CD14-positive monocyte (primary cell): ENCODE data around the gene LST1. TPM values are rescaled to one million over a fixed set of nuclear protein-coding genes. Genes with fewer than 3 reads are reported as not detected.

ENCODE experiments used
- DNase-seq, 3 donors: peaks; one replicate each; pipeline ENCODE4 v3.0.0-alpha.2; 2011 to 2022
- H2AFZ ChIP-seq: 2 replicates; pipeline ENCODE4 v1.6.0; 2012; ENCODE audit warnings: mild to moderate bottlenecking, low read depth, low read length, inconsistent platforms; ENCODE audit not compliant: insufficient read depth, poor library complexity, severe bottlenecking
- H3K27ac ChIP-seq, 2 donors: 1 replicate in 1 of 2; 2 replicates in 1 of 2; pipeline ENCODE4 v1.5.1; 2012 to 2013; ENCODE audit warnings: low read length in 2 of 2, control low read depth in 1 of 2, inconsistent platforms in 1 of 2, low read depth in 1 of 2, mild to moderate bottlenecking in 1 of 2
- H3K27me3 ChIP-seq, 2 donors: one replicate each; pipeline versions ENCODE4 v1.6.0 to v1.6.1; 2011 to 2013; ENCODE audit warnings: low read length in 2 of 2; ENCODE audit not compliant: control insufficient read depth in 2 of 2, insufficient read depth in 2 of 2
- H3K36me3 ChIP-seq, 2 donors: replicated peaks in 1 of 2; 1 replicate in 1 of 2; 2 replicates in 1 of 2; pipeline versions ENCODE4 v1.5.1 to v1.6.1; 2012 to 2013; ENCODE audit warnings: low read length in 2 of 2, control low read depth in 1 of 2, inconsistent platforms in 1 of 2, mild to moderate bottlenecking in 1 of 2; ENCODE audit not compliant: insufficient read depth in 2 of 2, control insufficient read depth in 1 of 2
- H3K4me1 ChIP-seq, 2 donors: 1 replicate in 1 of 2; 2 replicates in 1 of 2; pipeline versions ENCODE4 v1.5.1 to v1.6.1; 2012 to 2013; ENCODE audit warnings: low read length in 2 of 2, control low read depth in 1 of 2, inconsistent platforms in 1 of 2, mild to moderate bottlenecking in 1 of 2, moderate library complexity in 1 of 2; ENCODE audit not compliant: insufficient read depth in 2 of 2, control insufficient read depth in 1 of 2
- H3K4me2 ChIP-seq: replicated peaks from 2 replicates; pipeline ENCODE3; 2012; ENCODE audit warnings: low read length, moderate library complexity, mild to moderate bottlenecking; ENCODE audit not compliant: poor library complexity, severe bottlenecking; ENCODE audit errors: extremely low read depth
- H3K4me3 ChIP-seq, 3 experiments: fragments of 200-600 bp in 1 of 3; sonication (generic) in 1 of 3; replicated peaks in 1 of 3; 1 replicate in 2 of 3; 2 replicates in 1 of 3; pipeline ENCODE4 v1.5.1; 2011 to 2013; ENCODE audit warnings: low read length in 3 of 3, mild to moderate bottlenecking in 3 of 3, control low read depth in 2 of 3, low read depth in 2 of 3, inconsistent platforms in 1 of 3, moderate library complexity in 1 of 3
- H3K79me2 ChIP-seq: 2 replicates; pipeline ENCODE4 v1.6.0; 2012; ENCODE audit warnings: mild to moderate bottlenecking, control low read depth, inconsistent platforms, low read length, moderate library complexity; ENCODE audit not compliant: insufficient read depth
- H3K9ac ChIP-seq: 2 replicates; pipeline ENCODE4 v1.6.0; 2017; ENCODE audit warnings: low read length, mild to moderate bottlenecking; ENCODE audit not compliant: insufficient read depth, poor library complexity, severe bottlenecking
- H3K9me3 ChIP-seq, 2 donors: replicated peaks in 1 of 2; 1 replicate in 1 of 2; 2 replicates in 1 of 2; pipeline versions ENCODE4 v1.5.1 to v1.6.1; 2012 to 2013; ENCODE audit warnings: low read length in 2 of 2, control low read depth in 1 of 2; ENCODE audit not compliant: control insufficient read depth in 1 of 2, insufficient read depth in 1 of 2
- H4K20me1 ChIP-seq: 2 replicates; pipeline ENCODE4 v1.6.0; 2012; ENCODE audit warnings: mild to moderate bottlenecking, low read length, control low read depth, moderate library complexity; ENCODE audit not compliant: insufficient read depth
- H3K27ac Mint-ChIP-seq, 7 donors: one replicate each; pipeline ENCODE4 v1.8.0; 2020; ENCODE audit warnings: mild to moderate bottlenecking in 7 of 7, mixed read lengths in 7 of 7, moderate library complexity in 6 of 7, inconsistent platforms in 2 of 7
- H3K27me3 Mint-ChIP-seq, 3 donors: one replicate each; pipeline ENCODE4 v1.8.0; 2021 to 2022; ENCODE audit warnings: low read depth in 3 of 3, mild to moderate bottlenecking in 3 of 3, mixed read lengths in 3 of 3, moderate library complexity in 3 of 3, inconsistent platforms in 1 of 3
- H3K36me3 Mint-ChIP-seq, 2 donors: one replicate each; pipeline ENCODE4 v1.8.0; 2020; ENCODE audit warnings: mixed read lengths in 2 of 2, inconsistent platforms in 1 of 2, mild to moderate bottlenecking in 1 of 2
- H3K4me1 Mint-ChIP-seq: one replicate; pipeline ENCODE4 v1.8.0; 2020; ENCODE audit warnings: mild to moderate bottlenecking, mixed read lengths
- H3K4me3 Mint-ChIP-seq, 2 donors: one replicate each; pipeline ENCODE4 v1.8.0; 2020; ENCODE audit warnings: mild to moderate bottlenecking in 2 of 2, mixed read lengths in 2 of 2, moderate library complexity in 1 of 2
- H3K9me3 Mint-ChIP-seq, 7 donors: one replicate each; pipeline ENCODE4 v1.8.0; 2020 to 2022; ENCODE audit warnings: mixed read lengths in 7 of 7, mild to moderate bottlenecking in 6 of 7, moderate library complexity in 6 of 7, inconsistent platforms in 2 of 7
- WGBS: methylation state at CpG from one replicate; pipeline ENCODE4 v1.1.5; 2013; ENCODE audit warnings: missing lambda C conversion rate; ENCODE audit not compliant: insufficient coverage; 5-methylcytosine and 5-hydroxymethylcytosine counted together
- intact Hi-C, 2 donors: fragments of 100-400 bp; cut with micrococcal nuclease; formaldehyde crosslinking; loops; one replicate each; pipeline versions ENCODE4 v1.15.0 to v1.15.1; 2023
- polyA plus RNA-seq, 3 donors: library from polyadenylated mRNA; depleted of rRNA in 1 of 3; unstranded in 2 of 3; stranded (reverse) in 1 of 3; fragments of 300-500 nt in 2 of 3; fragments of >200 nt in 1 of 3; fragmentation: Illumina TruSeq in 2 of 3; gene quantifications; 1 replicate in 2 of 3; 2 replicates in 1 of 3; pipeline ENCODE4 v1.2.3, GENCODE V29; 2012 to 2021
- TF ChIP-seq, protein P1 (sequence below): fragments of 200-600 bp; IDR thresholded peaks from one replicate; pipeline ENCODE4 v1.8.0; 2022; ENCODE audit warnings: antibody characterized with exemption, mild to moderate bottlenecking

LST1 gene
- polyA plus RNA-seq, 3 donors: 1,103 to 1,584 (median 1,202) TPM

- peak overlapping the region in 1 of 2 donors; percentile 31 for H3K4me3 Mint-ChIP-seq
These were observed 44.3 kb downstream of the LST1 start for GRCh38 chr6:31630177-31630934.

GRCh38 chr6:31631209-31631608 is 45.1 kb downstream of the LST1 start:
- H3K27me3 Mint-ChIP-seq: peaks cover 0 to 3% (median 0%) of the 10 kb centered on the region in 3 donors
- no peak for DNase-seq
- H3K9me3 ChIP-seq: no peaks in the 10 kb centered on the region
- no peaks in the 10 kb centered on the region for H3K27me3 ChIP-seq
- H3K36me3 ChIP-seq: peaks cover 97 to 100% of the 10 kb centered on the region in 2 donors
- H3K4me3 Mint-ChIP-seq: no peak overlapping the region
- H4K20me1 ChIP-seq: peaks cover 86% of the 10 kb centered on the region
- no peaks in the 10 kb centered on the region for H3K4me1 ChIP-seq
- peaks cover 47% of the 10 kb centered on the region for H3K79me2 ChIP-seq
- intact Hi-C loops: no loop called here
- H3K27ac ChIP-seq: no peak overlapping the region
- no peak overlapping the region for H3K9ac ChIP-seq
- peak overlapping the region in 1 of 7 donors; percentile 11 for H3K27ac Mint-ChIP-seq
- TF ChIP-seq, protein P1, sequence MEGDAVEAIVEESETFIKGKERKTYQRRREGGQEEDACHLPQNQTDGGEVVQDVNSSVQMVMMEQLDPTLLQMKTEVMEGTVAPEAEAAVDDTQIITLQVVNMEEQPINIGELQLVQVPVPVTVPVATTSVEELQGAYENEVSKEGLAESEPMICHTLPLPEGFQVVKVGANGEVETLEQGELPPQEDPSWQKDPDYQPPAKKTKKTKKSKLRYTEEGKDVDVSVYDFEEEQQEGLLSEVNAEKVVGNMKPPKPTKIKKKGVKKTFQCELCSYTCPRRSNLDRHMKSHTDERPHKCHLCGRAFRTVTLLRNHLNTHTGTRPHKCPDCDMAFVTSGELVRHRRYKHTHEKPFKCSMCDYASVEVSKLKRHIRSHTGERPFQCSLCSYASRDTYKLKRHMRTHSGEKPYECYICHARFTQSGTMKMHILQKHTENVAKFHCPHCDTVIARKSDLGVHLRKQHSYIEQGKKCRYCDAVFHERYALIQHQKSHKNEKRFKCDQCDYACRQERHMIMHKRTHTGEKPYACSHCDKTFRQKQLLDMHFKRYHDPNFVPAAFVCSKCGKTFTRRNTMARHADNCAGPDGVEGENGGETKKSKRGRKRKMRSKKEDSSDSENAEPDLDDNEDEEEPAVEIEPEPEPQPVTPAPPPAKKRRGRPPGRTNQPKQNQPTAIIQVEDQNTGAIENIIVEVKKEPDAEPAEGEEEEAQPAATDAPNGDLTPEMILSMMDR: no peak
- no peak overlapping the region for H3K4me3 ChIP-seq
- no peaks in the 10 kb centered on the region for H3K4me1 Mint-ChIP-seq
- no peaks in the 10 kb centered on the region for H3K9me3 Mint-ChIP-seq
- peaks cover 94 to 99% of the 10 kb centered on the region in 2 donors for H3K36me3 Mint-ChIP-seq
- H2AFZ ChIP-seq: no peak overlapping the region
- H3K4me2 ChIP-seq: no peak overlapping the region
- 85% methylated on average over 4 of the region's 16 CpGs for WGBS

More at GRCh38 chr6:31630177-31630934, 44.3 kb downstream of the LST1 start:
- Histone ChIP-seq H4K20me1 (peaks cover 83% of the 10 kb centered on the region), H3K9me3 (no peaks in the 10 kb centered on the region), H3K36me3 (peaks cover 97 to 100% of the 10 kb centered on the region in 2 donors), H2AFZ (no peak overlapping the region), H3K9ac (no peak overlapping the region), H3K27ac (no peak overlapping the region), H3K4me3 (no peak overlapping the region), H3K79me2 (peaks cover 51% of the 10 kb centered on the region), H3K27me3 (no peaks in the 10 kb centered on the region), H3K4me1 (no peaks in the 10 kb centered on the region), H3K4me2 (no peak overlapping the region)
- TF ChIP-seq, protein P1: no peak
- no peak for DNase-seq
- H3K9me3 Mint-ChIP-seq: no peaks in the 10 kb centered on the region
- peaks cover 94 to 99% of the 10 kb centered on the region in 2 donors for H3K36me3 Mint-ChIP-seq
- H3K27ac Mint-ChIP-seq: peak overlapping the region in 3 of 7 donors; percentile 43 to 70 (median 48)
- no peaks in the 10 kb centered on the region for H3K4me1 Mint-ChIP-seq
- H3K27me3 Mint-ChIP-seq: peaks cover 0 to 3% (median 0%) of the 10 kb centered on the region in 3 donors
- intact Hi-C loops: no loop called here
- WGBS: 92% methylated on average over 9 of the region's 25 CpGs
